SK-N-SH treated with all-trans-retinoic acid at 6 μM for 48 hours (cell line): ENCODE data around the gene ATMIN.

Experiments
- RARB ChIP-seq: fragments of 250-450 bp; sonication (Bioruptor Pico); IDR thresholded peaks from 2 replicates; pipeline ENCODE4 v1.8.0; 2021; ENCODE audit warnings: mild to moderate bottlenecking, moderate library complexity
- SNAI2 ChIP-seq: fragments of 250-450 bp; sonication (Bioruptor Pico); IDR thresholded peaks from 2 replicates; pipeline ENCODE4 v1.5.0; 2020; ENCODE audit warnings: mild to moderate bottlenecking, moderate library complexity

DNA sequence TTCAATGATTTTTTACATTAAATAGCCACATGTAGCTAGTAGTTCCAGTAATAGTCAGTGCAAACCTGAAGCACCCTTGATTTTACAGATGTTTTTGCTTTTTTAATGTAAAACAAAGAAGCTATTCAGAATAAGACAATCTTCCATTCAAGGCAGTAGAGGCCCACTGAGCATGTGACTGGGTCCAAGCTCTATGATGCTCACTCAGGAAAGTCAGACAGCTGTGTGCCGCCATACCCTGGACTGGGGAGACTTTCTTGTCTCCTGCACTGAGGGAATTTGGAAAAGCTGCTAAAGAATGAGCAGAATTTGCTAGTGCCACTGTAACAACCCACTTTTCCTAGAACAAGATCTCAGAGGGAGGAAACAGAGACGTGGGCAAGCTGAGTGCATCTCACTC is 17.1 kb upstream of the ATMIN start:
- TF ChIP-seq RARB (CRISPR knock-in tag) (no peak), SNAI2 (CRISPR knock-in tag) (no peak)
